ENCODE data around the gene KDM6A. TPM values are rescaled to one million over a fixed set of nuclear protein-coding genes. Genes with fewer than 3 reads are reported as not detected.

KDM6A gene
- total RNA-seq, 6 experiments from 2014 or later: 7.1 to 20.9 (median 15.7) TPM

- Histone ChIP-seq H3K9me3 (no peaks in the 10 kb centered on the region), H3K27me3 (no peaks in the 10 kb centered on the region), H3K27ac (no peak overlapping the region), H3K36me3 (no peaks in the 10 kb centered on the region), H3K4me3 (no peak overlapping the region), H3K4me1 (peaks cover 0 to 20% (median 4%) of the 10 kb centered on the region in 4 donors)
- DNase-seq (no peak), ATAC-seq (peak in 1 of 4 donors; percentile 12)
- intact Hi-C loops (cut with DNase I): no loop called here
- WGBS (ENCODE audit: insufficient coverage, low coverage, low lambda C conversion rate, missing lambda C conversion rate): 69% methylated on average over 2 of the region's 2 CpGs
- TF ChIP-seq CTCF (IDR thresholded peaks at IDR 0.05) (no peak), POLR2A (IDR thresholded peaks at IDR 0.05) (no peak)
Measured at GRCh38 chrX:44951572-44952067, 78.6 kb downstream of the KDM6A start.

DNA sequence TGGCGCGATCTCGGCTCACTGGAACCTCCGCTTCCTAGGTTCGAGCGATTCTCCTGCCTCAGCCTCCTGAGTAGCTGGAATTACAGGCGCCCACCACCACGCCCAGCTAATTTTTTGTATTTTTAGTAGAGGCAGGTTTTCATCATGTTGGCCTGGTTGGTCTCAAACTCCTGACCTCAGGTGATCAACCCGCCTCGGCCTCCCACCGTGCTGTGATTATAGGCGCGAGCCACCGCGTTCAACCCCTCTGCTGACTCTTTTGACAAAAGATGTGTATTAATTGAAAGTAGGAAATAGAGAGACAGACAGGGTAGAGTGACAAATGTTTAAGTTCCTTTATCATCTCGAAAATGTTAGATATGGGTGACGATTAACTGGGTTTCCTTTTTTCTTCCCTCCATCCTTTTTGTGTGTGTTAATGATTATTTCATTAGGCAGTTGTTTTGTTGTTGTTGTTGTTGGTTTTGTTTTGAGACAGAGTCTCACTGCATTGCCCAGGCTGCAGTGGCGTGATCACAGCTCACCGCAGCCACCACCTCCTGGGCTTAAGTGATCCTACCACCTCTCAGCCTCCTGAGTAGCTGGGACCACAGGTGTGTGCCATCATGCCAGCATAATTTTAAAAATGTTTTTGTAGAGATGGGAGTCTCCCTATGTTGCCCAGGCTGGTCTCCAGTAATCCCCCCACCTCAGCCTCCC, 79.5 kb downstream of the KDM6A start:
- H3K9me3 ChIP-seq: no peaks in the 10 kb centered on the region
- H3K27me3 ChIP-seq: no peaks in the 10 kb centered on the region
- H3K36me3 ChIP-seq: no peaks in the 10 kb centered on the region
- H3K27ac ChIP-seq: no peak overlapping the region
- H3K4me1 ChIP-seq: peaks cover 0 to 20% (median 4%) of the 10 kb centered on the region in 4 donors
- DNase-seq (no peak), ATAC-seq (no peak)
- WGBS (ENCODE audit: insufficient coverage, low coverage, low lambda C conversion rate, missing lambda C conversion rate): 93% methylated on average over 11 of the region's 19 CpGs
- no peak for TF ChIP-seq CTCF (IDR thresholded peaks at IDR 0.05)
- TF ChIP-seq POLR2A (IDR thresholded peaks at IDR 0.05): no peak
- H3K4me3 ChIP-seq: no peak overlapping the region
- intact Hi-C loops (cut with DNase I): no loop called here

DNA sequence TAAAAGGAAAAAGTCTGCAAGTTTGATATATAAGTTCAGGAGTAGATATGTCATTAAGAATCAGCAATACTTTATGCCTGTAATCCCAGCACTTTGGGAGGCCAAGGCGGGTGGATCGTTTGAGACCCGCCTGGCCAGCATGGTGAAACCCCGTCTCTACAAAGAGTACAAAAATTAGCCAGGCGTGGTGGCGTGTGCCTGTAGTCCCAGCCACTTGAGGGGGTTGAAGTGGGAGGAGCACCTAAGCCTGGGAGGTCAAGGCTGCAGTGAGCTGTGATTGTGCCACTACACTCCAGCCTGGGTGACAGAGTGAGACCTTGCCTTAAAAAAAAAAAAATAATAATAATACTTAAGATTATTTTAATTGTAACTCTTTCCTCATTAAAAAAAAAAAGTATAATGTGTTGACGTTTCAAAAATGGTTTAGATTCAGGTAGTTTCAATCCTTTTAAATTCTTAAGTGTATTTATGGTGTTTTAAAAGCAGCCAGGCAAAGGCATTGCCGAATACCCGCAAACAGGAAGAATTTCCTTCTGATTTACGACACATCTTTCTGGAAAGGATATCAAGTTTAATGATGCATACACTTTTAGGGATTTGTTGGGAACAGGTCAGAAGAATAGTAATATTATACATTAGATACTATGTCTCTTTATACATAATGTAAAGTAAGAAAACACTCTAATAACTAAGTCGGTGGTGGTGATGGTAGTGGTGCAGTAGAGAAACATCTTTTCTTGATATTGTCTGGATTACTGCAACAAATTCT, 80.9 kb downstream of the KDM6A start:
- ATAC-seq (no peak), DNase-seq (no peak)
- TF ChIP-seq POLR2A (IDR thresholded peaks at IDR 0.05): no peak
- no peak for TF ChIP-seq CTCF (IDR thresholded peaks at IDR 0.05)
- no peaks in the 10 kb centered on the region for H3K36me3 ChIP-seq
- H3K27ac ChIP-seq: no peak overlapping the region
- no peak overlapping the region for H3K4me3 ChIP-seq
- H3K9me3 ChIP-seq: no peaks in the 10 kb centered on the region
- no peaks in the 10 kb centered on the region for H3K27me3 ChIP-seq
- intact Hi-C loops (cut with DNase I): no loop called here
- peaks cover 0 to 20% (median 4%) of the 10 kb centered on the region in 4 donors for H3K4me1 ChIP-seq
- WGBS (ENCODE audit: insufficient coverage, low coverage, low lambda C conversion rate, missing lambda C conversion rate): 79% methylated on average over 11 of the region's 11 CpGs

DNA sequence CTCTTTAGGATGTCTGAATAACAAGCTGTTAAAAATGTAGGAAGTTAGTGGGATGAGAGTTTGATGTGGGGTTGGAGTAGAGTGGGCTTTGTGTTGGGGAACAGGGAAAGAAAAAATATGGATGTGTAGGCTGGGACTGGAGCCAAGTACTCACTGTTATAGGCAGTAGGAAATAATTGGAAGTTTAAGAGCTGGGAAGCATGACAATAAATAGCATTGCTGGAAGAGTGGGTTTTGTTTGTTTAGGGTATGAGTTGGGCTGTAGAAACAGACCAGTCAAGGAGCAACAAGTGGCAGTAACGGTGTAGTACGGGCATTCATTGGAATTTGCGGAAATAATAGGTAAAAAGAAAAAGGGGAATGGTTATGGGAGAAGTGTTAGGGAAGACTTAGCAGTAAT, 81.6 kb downstream of the KDM6A start:
- intact Hi-C loops (cut with DNase I): no loop called here
- Histone ChIP-seq H3K27ac (no peak overlapping the region), H3K4me1 (peaks cover 0 to 20% (median 4%) of the 10 kb centered on the region in 4 donors), H3K9me3 (no peaks in the 10 kb centered on the region), H3K36me3 (no peaks in the 10 kb centered on the region), H3K4me3 (no peak overlapping the region), H3K27me3 (no peaks in the 10 kb centered on the region)
- TF ChIP-seq CTCF (IDR thresholded peaks at IDR 0.05): no peak
- no peak for TF ChIP-seq POLR2A (IDR thresholded peaks at IDR 0.05)
- WGBS (ENCODE audit: insufficient coverage, low coverage, low lambda C conversion rate, missing lambda C conversion rate): 83% methylated on average over 2 of the region's 3 CpGs
- no peak for ATAC-seq
- DNase-seq: no peak

Data from right lobe of liver (tissue), 6 donors.